ENCODE results near the gene PTPRM. TPM values are rescaled to one million over a fixed set of nuclear protein-coding genes. Genes with fewer than 3 reads are reported as not detected.

PTPRM gene
- total and polyA plus RNA-seq, 12 donors, result 31.7 to 116 (median 61.2) TPM

- no peak for DNase-seq
- Histone ChIP-seq H3K4me1 (replicated peaks in 1 of 2) (peaks cover 0 to 13% of the 10 kb centered on the region in 2 donors), H3K4me3 (no peak overlapping the region), H3K36me3 (replicated peaks in 1 of 2) (no peaks in the 10 kb centered on the region), H3K9me3 (replicated peaks in 1 of 3) (no peaks in the 10 kb centered on the region), H3K27me3 (no peaks in the 10 kb centered on the region), H3K27ac (no peak overlapping the region)
- TF ChIP-seq CTCF (IDR thresholded peaks at IDR 0.05), result no peak
- TF ChIP-seq POLR2A (IDR thresholded peaks at IDR 0.05), result no peak
- intact Hi-C loops (cut with DNase I), result no loop called here
- WGBS, 4 donors, result 90 to 100% (median 96%) methylated on average over 1 of the region's 1 CpG
Observed at GRCh38 chr18:7658701-7659100, 91.6 kb downstream of the PTPRM start.

DNA sequence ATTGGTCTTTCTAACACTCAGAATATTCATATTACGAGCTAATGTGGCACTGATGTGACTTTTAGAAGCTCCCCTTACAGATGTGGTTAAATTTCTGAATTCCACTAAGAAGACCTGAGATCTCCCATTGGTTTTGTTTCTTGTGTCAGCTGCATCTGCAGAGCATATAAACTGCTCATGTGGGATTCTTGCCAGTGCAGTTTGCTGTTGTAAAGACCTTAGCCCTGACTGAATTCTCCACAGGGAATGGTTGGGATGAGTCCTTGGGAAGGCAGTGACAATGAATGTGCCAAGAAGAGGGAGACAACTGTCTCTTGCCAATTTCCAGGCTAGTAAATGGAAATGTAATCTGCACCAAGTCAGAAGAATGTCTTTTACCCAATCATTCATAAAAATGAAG lies 94.1 kb downstream of the PTPRM start:
- H3K36me3 ChIP-seq (replicated peaks in 1 of 2), result no peaks in the 10 kb centered on the region
- H3K4me3 ChIP-seq, result no peak overlapping the region
- H3K4me1 ChIP-seq (replicated peaks in 1 of 2), result peaks cover 0 to 13% of the 10 kb centered on the region in 2 donors
- no peaks in the 10 kb centered on the region for H3K9me3 ChIP-seq (replicated peaks in 1 of 3)
- no peak overlapping the region for H3K27ac ChIP-seq
- TF ChIP-seq CTCF (IDR thresholded peaks at IDR 0.05), result no peak
- no peak for TF ChIP-seq POLR2A (IDR thresholded peaks at IDR 0.05)
- DNase-seq, result no peak
- intact Hi-C loops (cut with DNase I), result no loop called here
- no peaks in the 10 kb centered on the region for H3K27me3 ChIP-seq
- 89 to 96% (median 90%) methylated on average over 1 of the region's 1 CpG for WGBS, 4 donors

GRCh38 chr18:7662866-7663265 lies 95.8 kb downstream of the PTPRM start:
- H3K4me1 ChIP-seq (replicated peaks in 1 of 2), result no peaks in the 10 kb centered on the region
- WGBS, 4 donors, result 81 to 88% (median 85%) methylated on average over 2 of the region's 2 CpGs
- H3K27me3 ChIP-seq, result no peaks in the 10 kb centered on the region
- no peaks in the 10 kb centered on the region for H3K9me3 ChIP-seq (replicated peaks in 1 of 3)
- TF ChIP-seq CTCF (IDR thresholded peaks at IDR 0.05), result no peak
- no peak for TF ChIP-seq POLR2A (IDR thresholded peaks at IDR 0.05)
- no peaks in the 10 kb centered on the region for H3K36me3 ChIP-seq (replicated peaks in 1 of 2)
- no peak overlapping the region for H3K27ac ChIP-seq
- no peak overlapping the region for H3K4me3 ChIP-seq
- intact Hi-C loops (cut with DNase I), result no loop called here
- no peak for DNase-seq

DNA sequence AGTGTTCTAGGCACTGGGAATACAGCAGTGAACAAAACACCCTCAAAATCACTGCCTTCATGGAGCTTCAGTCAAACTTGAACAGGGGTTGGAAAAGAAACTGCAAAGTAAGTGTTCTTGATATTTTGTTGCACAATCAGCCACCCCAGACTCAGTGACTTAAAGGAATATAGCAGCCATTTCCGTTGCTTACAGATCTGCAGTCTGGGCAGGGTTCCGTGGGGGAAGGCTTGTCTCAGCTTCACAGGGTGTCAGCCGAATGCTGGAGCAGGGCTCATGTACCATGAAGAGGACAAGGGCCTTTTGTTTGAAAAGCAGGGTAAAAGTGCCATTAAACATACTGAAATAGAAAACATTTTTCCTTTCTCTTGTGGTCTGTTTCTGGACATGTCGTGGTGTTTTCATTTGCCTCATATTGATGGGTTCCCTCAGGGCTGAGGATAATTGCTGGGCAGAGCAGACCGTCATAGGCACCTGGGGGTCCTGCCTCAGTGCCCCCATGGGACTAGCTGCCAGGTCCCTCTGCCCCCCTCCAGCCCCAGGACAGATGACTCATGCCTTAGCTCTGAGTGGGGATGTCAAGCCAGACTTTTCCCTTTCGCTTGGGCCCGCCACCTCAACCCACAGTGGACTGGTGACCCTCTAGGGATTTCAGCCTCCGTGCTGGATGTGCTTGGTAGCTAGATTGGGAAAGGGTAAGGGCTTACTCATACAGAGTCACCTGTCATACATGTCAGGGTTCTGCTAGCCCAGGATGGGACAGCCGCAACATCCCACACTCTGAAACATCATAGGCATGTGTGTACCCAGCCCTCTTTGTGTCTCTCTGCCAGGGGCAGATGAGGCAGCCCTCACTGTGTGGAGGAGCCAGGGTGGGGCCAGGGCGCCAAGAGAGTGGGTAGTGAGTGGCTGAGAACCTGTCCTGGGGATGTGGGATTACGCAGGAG lies 96.5 kb downstream of the PTPRM start:
- Histone ChIP-seq H3K9me3 (replicated peaks in 1 of 3) (no peaks in the 10 kb centered on the region), H3K27me3 (no peaks in the 10 kb centered on the region), H3K4me3 (no peak overlapping the region), H3K27ac (no peak overlapping the region), H3K4me1 (replicated peaks in 1 of 2) (no peaks in the 10 kb centered on the region), H3K36me3 (replicated peaks in 1 of 2) (no peaks in the 10 kb centered on the region)
- 87 to 96% (median 90%) methylated on average over 9 to 11 of the region's 11 CpGs for WGBS, 4 donors
- DNase-seq, result no peak
- intact Hi-C loops (cut with DNase I), result no loop called here
- TF ChIP-seq POLR2A (IDR thresholded peaks at IDR 0.05), result no peak
- no peak for TF ChIP-seq CTCF (IDR thresholded peaks at IDR 0.05)
